ENCODE data around the gene CACTIN.

Gene CACTIN

GRCh38 chr19:3618811-3619630 lies 7.6 kb downstream of the CACTIN start:
- DNase-seq (ENCODE audit: low read depth): no peak
- TF ChIP-seq CTCF (IDR thresholded peaks at IDR 0.05; ENCODE audit: control insufficient read depth, extremely low read depth, insufficient read depth): no peak
- no peak overlapping the region for H3K4me3 ChIP-seq (ENCODE audit: low read depth, low read length)

GRCh38 chr19:3618144-3618810 lies 8.3 kb downstream of the CACTIN start:
- DNase-seq (ENCODE audit: low read depth): no peak
- no peak overlapping the region for H3K4me3 ChIP-seq (ENCODE audit: low read depth, low read length)
- peak; percentile 84 for TF ChIP-seq CTCF (IDR thresholded peaks at IDR 0.05; ENCODE audit: control insufficient read depth, extremely low read depth, insufficient read depth)

- DNase-seq (ENCODE audit: low read depth): no peak
- no peak overlapping the region for H3K4me3 ChIP-seq (ENCODE audit: low read depth, low read length)
- no peak for TF ChIP-seq CTCF (IDR thresholded peaks at IDR 0.05; ENCODE audit: control insufficient read depth, extremely low read depth, insufficient read depth)
These were observed 9.1 kb downstream of the CACTIN start for GRCh38 chr19:3617463-3617862.

- no peak for DNase-seq (ENCODE audit: low read depth)
These were observed 11.0 kb downstream of the CACTIN start for GRCh38 chr19:3615524-3616135.

GRCh38 chr19:3614858-3615505 lies 11.6 kb downstream of the CACTIN start:
- no peak overlapping the region for H3K4me3 ChIP-seq (ENCODE audit: low read depth, low read length)
- no peak for TF ChIP-seq CTCF (IDR thresholded peaks at IDR 0.05; ENCODE audit: control insufficient read depth, extremely low read depth, insufficient read depth)
- DNase-seq (ENCODE audit: low read depth): no peak

More at GRCh38 chr19:3615524-3616135, 11.0 kb downstream of the CACTIN start:
- TF ChIP-seq CTCF (IDR thresholded peaks at IDR 0.05; ENCODE audit: control insufficient read depth, extremely low read depth, insufficient read depth): no peak
- H3K4me3 ChIP-seq (ENCODE audit: low read depth, low read length): no peak overlapping the region

- no peak overlapping the region for H3K4me3 ChIP-seq (ENCODE audit: low read depth, low read length)
- no peak for TF ChIP-seq CTCF (IDR thresholded peaks at IDR 0.05; ENCODE audit: control insufficient read depth, extremely low read depth, insufficient read depth)
- DNase-seq (ENCODE audit: low read depth): no peak
These were observed 12.6 kb downstream of the CACTIN start for GRCh38 chr19:3613818-3614661.
